Superior temporal gyrus (tissue), 1 donor: ENCODE results near the gene SEMA4C.

Experiments
- DNase-seq: peaks from one replicate; pipeline ENCODE4 v3.0.0-alpha.2; 2016; ENCODE audit errors: extremely low spot score

The SEMA4C gene

DNA sequence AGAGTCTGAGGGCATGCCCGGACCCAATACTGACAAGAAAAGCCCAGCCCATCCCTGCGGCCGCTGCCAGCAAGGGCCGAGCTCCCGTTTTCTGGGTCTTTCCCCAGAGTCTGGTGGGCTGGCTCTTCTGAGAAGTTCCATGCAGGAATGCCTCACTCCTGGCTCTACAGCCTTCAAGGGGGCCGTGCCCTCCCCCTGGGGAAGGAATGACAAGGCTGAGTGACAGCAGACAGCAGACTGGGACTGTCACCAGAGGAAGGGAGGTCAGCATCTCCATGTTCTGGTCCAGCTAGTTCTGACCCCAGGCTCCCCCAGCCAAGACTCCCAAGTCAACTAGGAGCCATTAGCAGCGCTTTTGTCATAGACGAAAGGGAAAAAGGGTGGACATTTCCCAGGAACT is 13.0 kb upstream of the SEMA4C start:
- no peak for DNase-seq

DNA sequence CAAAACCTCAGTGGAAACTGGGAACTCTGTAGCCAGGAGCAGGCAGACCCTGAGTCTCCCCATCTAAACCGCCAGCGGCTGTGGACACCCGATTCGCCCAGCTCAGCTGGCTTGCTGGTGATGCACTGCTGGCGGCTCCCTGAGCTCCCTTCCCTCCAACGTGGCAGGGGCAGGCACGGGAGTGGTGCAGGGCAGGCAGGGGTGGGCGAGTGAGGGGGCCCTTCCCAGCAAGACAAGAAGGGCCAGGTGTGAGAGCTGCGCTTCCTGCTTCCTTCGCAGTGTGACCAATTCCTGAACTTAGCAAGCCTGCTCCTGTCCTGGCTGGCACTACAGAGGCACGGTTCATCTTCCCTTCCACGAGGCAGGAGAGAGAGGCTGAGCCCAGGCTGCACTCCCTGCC is 12.3 kb upstream of the SEMA4C start:
- no peak for DNase-seq

GRCh38 chr2:96881349-96882195 is 11.7 kb upstream of the SEMA4C start:
- no peak for DNase-seq

DNA sequence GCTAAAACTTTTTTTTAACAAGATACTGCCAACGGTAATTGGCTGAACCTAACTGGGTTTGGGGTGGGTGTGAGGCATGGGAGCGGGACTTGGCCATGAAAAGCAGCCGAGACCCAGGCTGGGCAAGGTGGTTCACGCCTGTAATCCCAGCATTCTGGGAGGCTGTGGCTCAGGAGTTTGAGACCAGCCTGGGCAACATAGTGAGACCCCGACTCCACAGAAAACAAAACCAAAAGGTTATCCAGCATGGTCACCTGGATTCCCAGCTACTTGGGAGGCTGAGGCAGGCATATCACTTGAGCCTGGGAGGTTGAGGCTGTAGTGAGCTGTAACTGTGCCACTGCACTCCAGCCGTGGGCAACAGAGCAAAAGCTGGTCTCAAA is 11.0 kb upstream of the SEMA4C start:
- no peak for DNase-seq

DNA sequence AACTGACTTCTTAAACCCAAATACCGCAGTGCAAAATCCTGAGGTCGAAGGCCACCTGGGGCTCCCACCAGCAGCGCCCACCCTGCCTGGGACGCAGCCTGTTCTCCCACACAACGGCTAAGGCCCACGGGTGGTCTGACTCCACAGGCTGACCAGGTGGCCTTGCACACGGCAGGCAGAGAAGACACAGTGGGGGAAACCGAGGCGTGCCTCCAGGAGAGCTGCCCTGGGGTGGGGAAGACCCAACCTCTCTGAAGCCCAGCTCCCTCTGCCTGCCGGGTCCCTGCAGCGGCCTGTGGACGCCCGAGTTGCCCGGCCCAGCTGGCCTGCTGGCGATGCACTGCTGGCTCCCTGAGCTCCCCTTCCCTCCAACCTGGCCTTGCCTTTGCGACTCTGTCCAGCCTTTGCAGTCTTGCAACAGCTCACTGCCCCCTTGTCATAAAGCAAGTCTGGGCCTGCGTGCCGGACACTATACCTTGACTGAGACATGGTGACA is 9.7 kb upstream of the SEMA4C start:
- DNase-seq: no peak

DNA sequence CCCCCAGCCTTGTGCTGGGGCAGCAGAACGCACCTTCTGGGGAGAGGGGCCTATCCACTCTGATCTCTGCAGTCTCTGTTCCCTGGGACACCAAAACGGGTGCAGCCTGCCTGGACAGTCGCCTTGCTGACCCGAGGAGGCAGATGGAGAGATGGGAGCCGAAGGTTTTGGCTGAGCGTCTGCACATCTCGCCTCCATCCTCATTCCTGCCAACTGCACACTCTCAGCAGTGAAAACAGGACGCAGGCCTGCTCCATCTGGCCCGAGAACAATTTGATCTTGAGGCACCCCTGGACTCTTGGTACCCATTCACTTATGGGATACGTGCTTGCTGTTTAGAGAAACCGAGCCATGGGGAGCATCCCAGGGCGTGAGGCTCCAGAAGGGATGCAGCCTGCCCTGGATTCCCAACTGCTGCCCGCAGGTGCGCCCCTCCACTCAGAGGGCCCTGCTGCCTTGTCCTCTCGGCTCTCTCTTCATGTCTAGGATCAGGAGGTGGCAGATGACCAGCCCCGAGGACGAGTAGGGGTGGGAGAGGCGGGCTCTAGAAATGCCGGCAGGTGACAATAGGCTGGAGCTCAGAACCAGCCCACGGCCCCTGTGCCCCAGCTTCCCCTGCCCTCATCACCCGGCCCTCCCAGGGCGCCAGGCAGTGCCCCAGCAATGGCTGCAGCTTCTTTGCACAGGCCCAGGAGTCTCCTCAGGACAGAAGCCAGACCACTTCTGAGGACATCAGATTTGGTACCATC is 9.1 kb upstream of the SEMA4C start:
- DNase-seq: peak; percentile 11

GRCh38 chr2:96878171-96878570 is 8.3 kb upstream of the SEMA4C start:
- DNase-seq: no peak

GRCh38 chr2:96877631-96878092 is 7.8 kb upstream of the SEMA4C start:
- DNase-seq: no peak

DNA sequence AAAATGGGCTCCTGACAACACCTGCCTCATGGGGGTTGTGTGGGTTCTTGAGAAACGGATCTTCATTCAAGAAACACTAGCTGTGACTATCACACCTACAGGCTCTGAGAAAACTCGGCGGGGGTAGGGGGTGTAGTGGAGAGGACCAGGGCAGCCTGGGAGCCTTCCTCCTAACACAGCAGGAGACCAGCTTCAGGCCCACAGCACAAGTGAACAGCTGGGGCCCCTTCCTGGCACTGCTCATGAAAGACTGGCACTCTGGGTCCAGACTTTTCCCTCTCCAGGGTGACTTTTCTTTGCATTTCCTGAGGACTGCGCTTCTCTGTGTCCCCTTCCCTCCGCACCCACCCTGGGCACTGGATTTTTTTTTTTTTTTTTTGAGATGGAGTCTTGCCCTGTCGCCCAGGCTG is 7.2 kb upstream of the SEMA4C start:
- no peak for DNase-seq

DNA sequence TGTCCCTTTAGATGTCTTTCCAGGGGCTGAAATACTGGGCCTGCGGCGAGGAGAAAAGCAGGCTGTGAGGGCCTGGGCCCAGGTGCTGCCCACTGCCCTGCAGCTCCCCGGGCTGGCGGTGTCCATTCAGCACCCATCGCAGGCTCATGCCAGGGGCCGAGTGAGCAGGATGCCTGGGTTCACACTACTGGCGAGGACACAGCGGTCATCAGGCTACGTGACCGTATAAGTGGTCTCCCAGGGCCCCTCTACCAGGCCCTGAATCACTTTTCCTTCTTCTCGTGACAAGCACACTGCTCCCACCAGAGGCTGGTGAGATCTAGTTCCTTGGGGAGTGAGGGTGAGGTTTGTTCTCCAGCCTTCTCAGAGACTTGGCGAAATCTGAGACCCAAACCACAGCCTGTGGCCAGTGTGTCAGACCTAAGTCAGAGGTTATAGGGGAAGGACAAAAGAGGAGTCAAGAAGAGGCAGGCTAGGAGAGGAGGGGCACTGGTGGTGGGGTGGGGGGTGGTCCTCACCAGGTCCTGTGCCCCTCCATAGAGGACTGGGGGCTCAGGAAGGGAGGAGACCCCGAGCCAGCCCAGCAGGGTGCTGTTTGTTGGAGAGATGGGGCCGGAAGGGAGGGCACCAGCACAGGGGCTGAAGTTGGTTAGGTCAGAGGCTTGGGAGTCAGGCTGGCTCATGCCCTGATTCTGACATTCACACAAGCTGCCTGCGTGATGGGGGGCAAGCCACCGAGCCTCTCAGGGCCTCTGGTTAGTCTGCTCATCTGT is 6.6 kb upstream of the SEMA4C start:
- DNase-seq: no peak

DNA sequence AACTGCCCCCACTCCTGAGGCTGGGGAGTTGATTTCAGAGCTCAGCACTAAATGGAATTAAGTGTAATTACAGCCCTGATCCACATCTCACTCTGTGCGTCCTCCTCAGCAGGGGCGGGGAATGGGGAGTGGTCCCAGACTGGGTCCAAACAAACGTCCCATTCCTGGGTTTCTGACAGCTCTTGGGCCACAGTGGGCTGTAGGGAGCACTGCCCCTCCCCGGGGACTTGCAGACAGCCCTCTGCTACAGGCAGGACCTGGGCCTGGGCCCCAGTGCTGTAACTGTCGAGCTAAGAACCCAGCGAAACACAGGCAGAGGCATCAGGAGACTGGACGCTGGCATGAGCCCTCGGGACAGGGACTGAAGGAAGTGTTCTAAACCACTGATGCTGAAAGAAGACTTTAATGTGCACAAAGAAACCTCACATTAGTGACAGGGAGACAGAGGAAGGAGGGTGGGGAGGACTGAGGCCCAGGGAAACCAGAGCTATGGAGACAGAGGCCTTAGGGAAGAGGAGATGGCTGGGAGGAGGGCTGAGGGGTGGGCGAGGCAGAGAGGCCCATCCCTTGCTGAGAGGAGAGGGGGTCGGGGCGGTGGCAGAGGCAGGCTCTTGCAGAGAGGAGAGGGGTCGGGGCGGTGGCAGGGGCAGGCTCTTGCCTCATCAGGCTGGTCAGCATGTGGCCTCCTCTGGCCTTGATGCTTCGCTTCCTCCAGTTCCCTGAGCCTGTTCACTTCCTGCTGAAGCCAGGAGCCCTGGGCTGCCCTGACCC is 5.8 kb upstream of the SEMA4C start:
- peak; percentile 10 for DNase-seq

DNA sequence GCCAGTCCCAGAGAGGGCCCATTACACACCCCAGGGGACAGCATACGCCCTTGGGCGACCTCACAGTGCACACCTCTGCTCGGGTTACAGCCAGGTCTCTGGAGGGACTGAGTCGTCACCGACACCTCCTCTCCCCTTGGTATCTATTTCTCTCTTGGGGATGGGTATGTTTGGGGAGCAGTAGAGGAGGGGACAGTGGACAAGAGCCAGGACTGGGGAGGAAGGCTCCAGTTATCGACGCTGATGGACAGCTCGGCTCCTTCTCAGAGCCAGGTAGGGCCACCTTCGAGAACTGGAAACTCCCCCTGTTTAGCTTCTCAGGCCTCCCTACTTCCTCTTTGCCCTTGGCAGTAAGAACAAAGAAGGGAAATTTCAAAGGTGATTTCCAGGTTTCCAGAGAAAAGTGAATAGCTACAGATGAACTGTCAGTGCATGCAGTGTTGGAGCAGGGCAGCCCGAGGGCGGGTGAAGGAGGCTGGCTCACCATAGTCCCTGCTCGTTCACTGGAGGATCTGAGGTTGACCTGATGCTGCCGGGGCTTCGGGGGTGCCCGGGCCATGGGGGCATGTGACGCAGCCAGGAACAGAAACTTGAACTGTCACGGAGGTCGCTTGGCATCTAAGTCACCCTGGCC is 4.4 kb upstream of the SEMA4C start:
- DNase-seq: no peak

DNA sequence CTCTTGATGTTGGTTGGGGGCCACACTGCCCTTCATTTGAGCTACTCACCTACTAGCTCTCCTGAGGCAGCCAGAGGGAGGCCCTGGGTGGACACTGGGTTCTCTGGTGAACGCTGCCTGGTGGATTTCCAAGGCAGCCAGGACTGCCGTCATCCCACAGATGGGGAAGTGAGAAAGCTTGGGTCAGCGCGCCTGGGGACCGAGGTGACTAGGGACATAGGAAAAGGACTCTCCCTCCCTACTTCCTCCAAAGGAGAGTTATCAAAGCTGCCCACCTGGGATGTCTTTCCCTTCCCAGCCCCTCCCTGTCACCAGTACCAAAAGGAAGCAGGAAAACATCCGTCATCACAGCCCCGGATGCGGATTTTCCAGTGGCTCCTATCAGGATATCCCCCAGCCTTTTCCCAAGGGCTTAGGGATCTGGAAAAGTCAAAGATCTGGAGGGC is 3.8 kb upstream of the SEMA4C start:
- DNase-seq: no peak

- no peak for DNase-seq
Observed at GRCh38 chr2:96872591-96873349, 2.9 kb upstream of the SEMA4C start.

DNA sequence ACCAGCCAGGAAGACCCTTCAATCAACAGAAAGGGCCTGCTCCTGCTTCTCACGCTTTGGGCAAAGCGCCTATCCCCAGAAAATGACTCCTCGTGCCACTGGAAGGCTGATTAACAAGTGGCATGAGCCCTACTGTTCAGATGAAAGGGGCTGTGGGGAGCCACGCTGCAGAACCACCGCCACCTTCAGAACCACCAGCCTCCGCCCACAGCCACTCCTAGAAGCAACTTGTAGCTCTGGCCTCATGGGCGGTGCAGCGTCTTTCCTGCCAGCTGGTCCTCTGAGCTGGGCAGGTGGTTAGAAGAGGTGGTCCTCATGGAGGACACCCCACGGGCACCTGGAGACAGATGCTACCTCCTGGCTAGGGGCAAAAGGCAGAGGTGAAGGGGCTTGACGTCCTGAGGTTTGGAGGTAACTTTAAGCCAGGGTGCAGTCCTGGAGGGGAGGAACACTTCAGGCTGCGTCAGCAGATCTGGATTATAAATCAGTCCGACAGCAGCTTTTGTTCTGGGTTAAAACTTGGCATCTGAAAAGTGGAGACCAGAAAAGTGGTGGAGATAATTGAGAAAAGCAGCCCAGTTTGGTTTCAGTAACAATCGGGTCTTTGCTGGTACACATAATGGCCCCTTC is 861 bp upstream of the SEMA4C start:
- DNase-seq: peak; percentile 79

- DNase-seq: peak; percentile 48
Observed at GRCh38 chr2:96869281-96869821, 529 bp downstream of the SEMA4C start.

DNA sequence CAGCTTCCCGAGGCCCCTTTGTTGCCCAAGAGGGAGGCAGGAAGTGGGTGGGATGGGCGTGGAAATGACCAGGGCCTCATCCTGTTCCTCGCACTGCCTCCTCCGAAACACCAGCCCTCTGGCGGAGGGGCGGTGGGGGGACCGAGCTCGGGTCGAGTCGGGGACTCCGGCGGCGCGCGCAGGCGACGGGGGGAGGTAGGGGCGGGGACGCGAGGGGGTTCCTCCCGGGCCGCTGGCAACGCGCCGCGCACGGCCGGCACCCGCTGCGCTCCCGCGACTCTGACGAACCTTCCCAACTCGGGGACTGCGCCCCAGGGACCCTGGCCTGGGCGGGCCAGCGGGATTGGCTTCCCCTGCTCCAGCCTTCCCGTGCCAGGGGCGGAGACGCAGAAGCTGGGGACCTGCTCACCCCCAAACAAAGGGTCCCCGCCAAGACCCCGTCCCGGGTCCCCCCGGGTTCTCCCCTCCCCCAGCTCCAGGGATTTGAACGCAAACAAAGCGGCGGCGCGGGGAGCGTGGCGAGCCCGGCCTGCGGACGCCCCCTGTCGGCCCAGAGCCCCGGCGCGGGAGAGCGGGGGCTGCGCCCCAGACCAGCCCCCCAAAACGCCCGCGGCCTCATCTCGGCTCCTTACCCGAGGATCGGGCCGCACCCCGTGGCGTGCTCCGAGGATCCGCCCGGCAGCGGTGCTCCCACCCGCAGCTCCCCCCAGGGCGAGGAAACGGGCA is 1.2 kb downstream of the SEMA4C start:
- peak; percentile 66 for DNase-seq

DNA sequence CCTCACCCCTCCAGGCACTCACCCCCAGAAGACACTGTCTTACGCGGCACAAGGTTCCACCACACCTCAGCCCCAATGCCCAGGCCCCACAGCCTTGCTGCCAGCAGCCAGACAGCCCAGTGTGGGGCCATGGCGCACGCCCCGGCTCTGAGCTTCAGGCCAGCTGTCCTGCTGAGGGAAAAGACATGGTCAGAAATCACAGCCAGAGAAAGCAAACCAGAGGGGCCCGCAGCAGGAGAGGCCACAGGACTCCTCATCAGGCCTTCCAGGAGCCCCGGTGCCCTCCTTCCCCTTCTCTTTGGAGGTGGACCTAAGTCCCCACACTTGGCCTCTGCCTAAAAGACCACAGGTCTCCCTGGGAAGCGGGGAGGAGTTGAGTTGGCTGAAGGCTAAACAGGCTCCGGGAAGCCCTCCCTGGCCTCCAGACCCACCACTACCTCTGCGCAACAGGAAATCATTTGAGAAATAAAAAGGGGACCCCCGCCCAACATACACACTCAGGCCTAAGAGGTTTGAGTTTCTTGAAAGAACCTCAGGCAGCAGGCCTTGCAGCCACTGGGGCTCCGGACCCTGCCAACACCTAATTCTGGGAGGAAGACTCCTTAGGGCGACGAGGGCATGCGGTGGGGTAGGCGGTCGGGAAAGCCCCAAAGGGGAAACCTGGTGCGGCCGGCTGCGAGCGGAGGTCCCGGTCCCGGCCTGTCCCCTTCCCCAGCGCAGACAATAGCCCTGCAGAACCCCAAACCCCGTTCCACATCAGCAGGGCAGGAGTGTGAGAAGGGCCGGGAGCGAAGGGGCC is 1.9 kb downstream of the SEMA4C start:
- peak; percentile 45 for DNase-seq
